22Rv1 (cell line): ENCODE data around the gene IGFALS.

ENCODE experiments used
- ZFX ChIP-seq: fragments of 450-650 bp; IDR thresholded peaks from 2 replicates; pipeline ENCODE4 v1.6.1; 2017; ENCODE audit warnings: antibody characterized with exemption, borderline replicate concordance
- TF ChIP-seq, protein P1 (sequence below): fragments of 450-650 bp; IDR thresholded peaks from 2 replicates; pipeline ENCODE4 v1.5.1; 2017; ENCODE audit warnings: mild to moderate bottlenecking

DNA sequence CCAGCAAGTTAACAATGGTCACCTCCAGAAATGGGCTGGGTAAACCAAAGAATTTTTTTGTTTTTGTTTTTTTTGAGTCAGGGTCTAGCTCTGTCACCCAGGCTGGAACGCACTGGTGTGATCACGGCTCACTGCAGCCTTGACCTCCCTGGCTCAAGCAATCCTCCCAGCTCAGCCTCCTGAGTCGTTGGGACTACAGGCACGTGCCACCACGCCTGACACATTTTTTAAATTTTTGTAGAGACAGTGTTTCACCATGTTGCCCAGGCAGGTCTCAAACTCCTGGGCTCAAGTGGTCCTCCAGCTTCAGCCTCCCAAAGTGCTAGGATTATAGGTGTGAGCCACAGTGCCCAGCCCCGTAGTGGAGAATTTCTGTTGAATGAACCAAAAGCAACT lies 12.8 kb downstream of the IGFALS start:
- TF ChIP-seq, protein P1, sequence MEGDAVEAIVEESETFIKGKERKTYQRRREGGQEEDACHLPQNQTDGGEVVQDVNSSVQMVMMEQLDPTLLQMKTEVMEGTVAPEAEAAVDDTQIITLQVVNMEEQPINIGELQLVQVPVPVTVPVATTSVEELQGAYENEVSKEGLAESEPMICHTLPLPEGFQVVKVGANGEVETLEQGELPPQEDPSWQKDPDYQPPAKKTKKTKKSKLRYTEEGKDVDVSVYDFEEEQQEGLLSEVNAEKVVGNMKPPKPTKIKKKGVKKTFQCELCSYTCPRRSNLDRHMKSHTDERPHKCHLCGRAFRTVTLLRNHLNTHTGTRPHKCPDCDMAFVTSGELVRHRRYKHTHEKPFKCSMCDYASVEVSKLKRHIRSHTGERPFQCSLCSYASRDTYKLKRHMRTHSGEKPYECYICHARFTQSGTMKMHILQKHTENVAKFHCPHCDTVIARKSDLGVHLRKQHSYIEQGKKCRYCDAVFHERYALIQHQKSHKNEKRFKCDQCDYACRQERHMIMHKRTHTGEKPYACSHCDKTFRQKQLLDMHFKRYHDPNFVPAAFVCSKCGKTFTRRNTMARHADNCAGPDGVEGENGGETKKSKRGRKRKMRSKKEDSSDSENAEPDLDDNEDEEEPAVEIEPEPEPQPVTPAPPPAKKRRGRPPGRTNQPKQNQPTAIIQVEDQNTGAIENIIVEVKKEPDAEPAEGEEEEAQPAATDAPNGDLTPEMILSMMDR, result no peak
- TF ChIP-seq ZFX, result no peak
